ENCODE data around the gene BCAS4.

- TF ChIP-seq CTCF (IDR thresholded peaks at IDR 0.05), result no peak
- TF ChIP-seq POLR2AphosphoS5 (IDR thresholded peaks at IDR 0.05), result no peak
These were observed 44.0 kb downstream of the BCAS4 start for GRCh38 chr20:50838707-50839385.
